Skin of body (tissue), 2 donors: ENCODE results near the gene FAM32A. TPM values are rescaled to one million over a fixed set of nuclear protein-coding genes. Genes with fewer than 3 reads are reported as not detected.
A peak's percentile ranks its signal among the peaks of the same experiment; 100 is the strongest.

Experiments
- DNase-seq: peaks from one replicate; lab custom pipeline; 2025; lab: John Stamatoyannopoulos, UW
- total RNA-seq: library from RNA; depleted of rRNA; stranded (reverse); fragments of >200 nt; gene quantifications from one replicate; pipeline ENCODE4 v1.2.3, GENCODE V29; 2014

Gene FAM32A
- total RNA-seq, 1 donor from 2014 or later = 51.8 TPM

DNA sequence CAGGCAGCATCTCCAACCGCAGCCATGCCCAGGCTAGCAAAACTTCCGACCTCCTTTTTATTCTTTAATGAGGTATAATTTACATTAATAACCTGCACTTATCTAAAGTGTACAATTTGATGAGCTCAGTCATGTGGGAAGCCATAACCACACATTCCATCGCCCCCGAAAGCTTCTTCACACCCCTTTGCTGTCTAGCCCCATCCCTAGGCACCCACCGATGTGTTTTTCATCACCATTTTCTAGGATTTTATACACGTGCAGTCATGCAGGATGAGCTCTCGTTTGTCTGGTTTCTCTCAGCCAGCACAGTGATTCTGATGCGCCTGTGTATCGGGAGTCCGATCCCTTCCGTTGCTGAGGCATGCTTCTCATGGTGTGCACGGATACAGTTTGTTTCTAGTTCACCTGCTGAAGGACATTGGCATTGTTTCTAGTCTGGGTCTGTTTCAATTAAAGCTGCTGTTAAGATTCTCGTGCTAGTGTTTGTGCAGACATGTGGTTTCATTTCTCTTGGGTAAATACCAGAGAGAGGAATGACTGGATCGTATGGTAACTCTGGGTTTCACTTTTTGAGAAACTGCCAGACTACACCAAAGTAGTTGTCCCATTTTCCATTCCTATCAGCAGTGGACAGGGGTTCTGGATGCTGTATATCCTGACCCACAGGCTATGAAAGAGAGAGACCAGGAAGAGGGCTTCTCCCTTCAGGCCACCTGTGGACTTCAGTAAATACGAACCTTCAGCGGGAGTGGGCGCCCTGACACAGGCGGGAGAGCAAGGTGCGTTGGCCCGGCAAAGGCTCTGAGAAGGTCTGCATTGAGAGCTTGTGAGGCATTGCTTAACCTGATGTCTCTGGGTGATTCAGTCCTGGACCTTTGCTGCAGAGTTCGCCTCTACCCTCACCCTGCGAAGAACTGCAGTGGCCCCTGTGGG lies 17.4 kb downstream of the FAM32A start:
- DNase-seq = no peak

DNA sequence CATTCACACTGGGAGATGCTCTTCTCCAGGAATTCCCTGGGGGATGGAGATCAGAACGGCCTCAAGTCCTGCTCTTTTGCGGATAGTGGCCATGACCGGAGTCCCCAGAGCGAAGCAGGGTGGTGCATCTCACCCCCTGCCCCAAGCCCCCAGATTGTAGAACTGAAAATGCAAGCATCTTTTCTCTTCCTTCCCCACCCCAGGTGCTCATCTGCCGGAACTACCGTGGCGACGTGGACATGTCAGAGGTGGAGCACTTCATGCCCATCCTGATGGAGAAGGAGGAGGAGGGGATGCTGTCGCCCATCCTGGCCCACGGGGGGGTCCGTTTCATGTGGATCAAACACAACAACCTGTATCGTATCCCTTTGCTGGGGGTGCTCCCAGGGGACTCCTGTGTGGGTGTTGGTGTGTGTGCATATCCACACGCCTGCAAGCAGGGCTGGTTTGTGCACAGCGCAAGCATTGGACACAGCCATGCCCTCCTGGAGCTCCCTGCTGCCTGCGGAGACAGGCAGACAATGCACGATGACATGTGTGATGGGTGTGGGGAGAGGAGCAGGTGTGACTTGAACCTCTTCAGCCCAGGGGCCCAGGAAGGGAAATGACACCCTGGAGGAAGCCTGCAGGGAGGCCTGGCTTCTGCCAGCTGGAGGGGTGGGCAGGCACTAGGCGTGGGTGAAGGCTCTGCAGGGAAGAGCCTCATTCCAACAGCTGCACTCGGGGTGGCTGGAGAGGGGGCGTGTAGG lies 18.2 kb downstream of the FAM32A start:
- no peak for DNase-seq

DNA sequence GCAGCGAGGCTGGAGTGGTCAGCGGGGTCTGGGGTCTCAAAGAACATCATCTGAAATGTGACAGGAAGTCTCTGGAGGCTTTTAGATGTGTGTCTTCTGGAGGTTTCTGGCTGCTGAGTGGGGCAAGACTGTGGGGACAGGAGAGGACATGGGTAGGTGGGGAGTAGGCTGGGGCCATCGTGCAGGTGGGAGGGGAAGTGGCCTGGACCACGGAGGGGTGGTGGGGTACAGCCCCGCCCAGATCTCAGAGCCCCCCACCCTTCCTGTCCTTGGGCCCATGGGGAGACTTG lies 18.7 kb downstream of the FAM32A start:
- no peak for DNase-seq

DNA sequence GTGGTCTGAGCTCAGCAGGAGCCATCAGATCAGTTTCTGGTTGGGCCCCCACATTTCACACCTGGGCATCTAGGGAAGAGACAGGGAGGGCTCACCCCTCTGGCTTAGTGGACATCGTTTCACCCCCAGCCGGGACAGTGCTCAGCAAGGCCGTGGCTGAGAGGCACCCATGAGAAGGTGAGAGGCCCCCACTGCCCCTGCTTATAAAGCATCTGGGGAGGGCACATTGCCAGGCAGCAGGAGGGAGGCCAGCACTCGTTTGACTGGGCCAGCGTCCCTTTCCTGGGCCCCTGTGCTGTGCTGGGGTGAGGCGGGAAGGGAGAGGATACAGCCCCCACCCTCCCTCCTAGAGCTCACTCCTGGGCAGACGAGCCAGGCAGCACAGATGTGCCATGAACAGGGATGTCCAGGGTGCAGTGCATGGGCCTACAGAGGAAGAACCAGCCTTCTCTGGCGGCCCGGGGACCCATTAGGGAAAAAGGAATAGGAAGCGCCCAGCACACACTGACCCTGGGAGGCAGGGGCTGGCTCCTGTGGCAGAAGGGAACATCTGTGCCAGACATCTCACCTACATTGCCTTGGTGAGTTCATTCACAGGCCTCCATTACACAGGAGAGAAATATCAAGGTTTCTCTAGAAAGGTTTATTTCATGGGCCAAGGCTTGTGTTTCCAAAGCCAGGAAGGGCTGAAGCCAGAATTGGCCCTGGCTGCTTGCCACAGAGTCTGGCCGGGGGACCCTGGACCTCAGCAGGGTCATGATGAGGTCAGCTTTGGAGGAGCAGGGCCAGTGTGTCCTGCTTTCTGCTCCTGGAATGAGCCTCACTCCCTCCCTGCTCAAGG lies 20.2 kb downstream of the FAM32A start:
- DNase-seq = no peak

DNA sequence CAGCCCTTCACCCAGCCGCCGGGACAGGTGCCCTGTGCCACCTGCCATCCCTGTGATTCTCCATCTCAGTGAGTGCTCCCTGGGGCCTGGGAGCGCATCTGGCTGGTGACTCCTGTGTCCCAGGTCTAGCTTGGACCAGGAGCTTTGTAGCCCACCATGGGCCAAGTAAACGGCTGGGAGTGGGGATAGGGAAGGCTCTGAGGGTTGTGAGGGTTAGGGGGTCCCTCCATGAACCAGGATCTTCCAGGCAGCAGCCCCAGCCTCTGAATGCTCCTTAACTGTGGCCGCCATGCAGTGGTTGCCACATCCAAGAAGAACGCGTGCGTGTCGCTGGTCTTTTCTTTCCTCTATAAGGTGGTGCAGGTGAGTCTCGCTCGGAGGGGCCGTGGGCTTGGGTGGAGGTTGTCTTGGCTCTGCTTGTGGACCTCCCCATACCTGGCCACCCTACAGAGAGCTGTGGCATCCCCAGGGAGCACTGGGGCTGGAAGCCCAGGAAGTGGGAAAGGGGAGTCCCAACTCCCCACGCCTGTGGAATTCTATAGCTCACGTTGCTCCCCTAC lies 20.9 kb downstream of the FAM32A start:
- DNase-seq = no peak

DNA sequence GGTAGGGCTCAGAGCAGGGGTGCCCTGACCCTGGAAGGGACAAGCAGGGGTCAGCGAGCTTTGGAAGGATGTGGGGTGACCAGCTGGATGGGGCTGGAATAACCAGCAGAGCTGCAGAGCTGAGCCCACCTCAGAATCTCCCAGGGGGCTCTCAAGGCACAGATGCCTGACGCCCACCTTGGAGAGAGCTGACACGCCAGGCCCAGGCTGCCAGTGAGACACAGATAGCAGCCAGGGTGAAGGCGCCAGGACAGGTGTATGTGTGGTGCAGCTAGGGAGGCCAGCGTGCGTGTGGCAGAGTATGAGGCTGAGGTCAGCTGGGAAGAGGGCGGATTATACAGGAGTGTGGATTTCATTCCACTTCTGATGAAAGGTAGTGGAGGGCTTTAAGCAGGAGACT lies 21.4 kb downstream of the FAM32A start:
- DNase-seq = no peak

DNA sequence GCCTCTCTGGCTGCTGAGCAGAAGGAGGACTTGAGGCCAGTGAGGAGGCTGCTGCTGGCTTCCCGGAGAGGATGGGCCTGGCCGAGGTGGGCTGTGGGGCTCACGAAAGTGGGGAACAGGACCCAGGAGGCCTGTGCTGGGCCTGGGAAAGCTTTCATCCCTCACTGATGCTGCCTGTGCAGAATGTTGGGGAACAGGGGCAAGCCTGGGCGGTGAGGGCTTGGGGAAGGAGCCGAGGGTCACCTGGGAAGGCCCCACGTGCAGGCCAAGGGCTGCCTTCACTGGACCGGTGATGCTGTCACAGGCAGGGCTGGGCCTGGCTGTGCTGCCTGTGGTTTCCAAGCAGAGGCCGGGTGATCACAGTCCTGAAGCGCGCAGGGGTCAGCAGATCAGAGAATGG lies 21.9 kb downstream of the FAM32A start:
- no peak for DNase-seq

DNA sequence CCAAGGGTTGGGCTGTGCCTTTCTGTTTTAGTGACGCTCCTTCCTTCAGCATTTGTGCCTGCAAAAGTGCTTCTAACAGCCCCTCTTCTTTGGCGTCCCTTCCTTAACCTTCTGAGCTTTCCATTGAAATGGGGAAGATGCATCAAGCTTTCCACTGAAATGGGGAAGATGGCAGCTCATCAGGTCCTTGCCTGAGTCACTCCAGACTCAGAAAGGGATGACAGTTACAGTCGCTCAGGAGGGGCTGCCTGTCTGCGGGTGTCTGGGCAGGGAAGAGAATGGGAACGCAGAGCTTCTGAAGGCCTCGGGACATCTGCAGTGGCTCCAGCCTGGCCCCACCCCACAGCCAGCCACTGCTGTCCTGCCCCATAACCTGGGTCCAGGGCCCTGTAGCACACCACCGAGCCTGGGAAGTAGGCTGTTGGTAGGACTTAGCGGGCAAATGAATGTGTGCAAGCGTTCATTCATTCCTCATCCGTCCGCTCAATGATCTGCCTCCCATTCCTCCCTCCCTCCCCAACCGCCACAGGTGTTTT lies 22.3 kb downstream of the FAM32A start:
- no peak for DNase-seq

DNA sequence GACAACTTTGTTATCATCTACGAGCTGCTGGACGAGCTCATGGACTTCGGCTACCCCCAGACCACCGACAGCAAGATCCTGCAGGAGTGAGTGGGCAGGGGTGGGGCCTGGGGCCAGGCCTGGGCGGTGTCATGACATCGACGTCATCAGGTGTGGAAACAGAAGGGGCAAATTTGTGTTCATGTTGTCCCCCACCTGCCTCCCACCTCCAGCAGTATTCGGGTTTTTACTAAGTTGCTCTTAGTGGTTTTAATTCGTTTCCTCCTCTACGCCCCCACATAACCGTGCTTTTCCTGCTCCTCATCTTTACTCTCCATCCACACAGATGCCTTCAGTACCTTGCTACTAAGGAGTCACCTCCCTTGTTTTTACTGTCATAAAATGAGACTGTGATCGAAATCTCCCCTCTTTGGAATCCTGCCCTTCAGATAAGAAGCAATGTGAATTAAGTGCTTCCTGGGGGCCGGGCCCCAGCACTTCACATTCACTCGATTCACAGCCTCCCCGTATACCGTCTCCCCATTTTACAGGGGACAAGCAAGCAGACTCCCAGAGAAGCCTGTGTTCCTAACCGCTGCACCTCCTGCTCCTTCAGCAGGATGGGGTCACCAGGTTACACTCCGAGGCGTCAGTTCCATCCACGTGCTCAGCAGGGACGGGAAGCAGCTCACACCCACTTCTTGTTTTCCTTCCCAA lies 23.0 kb downstream of the FAM32A start:
- DNase-seq = no peak

DNA sequence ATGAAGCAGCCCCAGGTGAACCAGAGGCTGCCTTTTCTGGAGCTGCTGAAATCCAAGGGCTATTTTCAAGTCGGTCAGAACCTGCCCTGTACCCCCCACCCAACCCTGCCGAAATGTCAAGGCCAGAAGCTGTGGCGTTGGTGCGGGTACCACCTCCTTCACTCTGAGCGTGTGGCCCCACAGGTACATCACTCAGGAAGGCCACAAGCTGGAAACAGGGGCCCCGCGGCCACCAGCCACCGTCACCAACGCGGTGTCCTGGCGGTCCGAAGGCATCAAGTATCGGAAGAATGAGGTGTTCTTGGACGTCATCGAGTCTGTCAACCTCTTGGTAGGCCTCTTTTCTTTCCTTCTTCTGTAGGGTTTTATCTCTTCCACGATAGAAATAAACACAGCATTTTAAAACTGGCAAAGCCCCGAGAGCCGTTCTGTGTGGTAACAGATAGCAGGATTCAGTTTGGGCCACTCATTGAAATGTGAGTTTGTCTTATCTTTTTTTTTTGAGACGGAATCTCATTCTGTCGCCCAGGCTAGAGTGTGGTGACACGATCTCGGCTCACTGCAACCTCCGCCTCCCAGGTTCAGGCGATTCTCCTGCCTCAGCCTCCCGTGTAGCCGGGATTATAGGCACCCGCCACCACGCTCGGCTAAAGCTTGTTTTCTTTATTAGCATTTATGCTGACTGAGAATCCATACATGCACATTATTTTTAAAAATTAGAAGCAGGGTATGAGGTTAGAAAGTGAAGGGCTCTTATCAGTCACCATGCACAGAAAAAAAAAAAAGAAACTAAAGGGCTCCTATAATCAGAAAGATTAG lies 23.8 kb downstream of the FAM32A start:
- no peak for DNase-seq

DNA sequence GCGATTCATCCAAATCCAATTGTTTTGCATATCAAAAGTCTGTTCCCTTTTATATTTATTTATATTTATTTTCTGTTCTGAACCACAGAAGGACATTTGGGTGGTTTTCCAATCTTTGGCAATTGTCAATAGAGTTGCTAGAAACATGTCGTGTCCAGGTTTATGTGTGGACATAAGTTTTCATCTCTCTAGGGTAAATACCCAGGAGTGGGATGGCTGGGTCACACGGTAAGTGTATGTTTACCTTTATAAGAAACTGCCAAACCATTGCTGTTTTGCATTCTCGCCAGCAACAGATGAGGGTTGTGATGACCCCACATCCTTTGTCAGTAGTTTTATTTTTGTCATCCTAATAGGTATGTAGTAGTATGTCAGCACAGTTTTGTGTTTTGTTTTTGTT lies 25.0 kb downstream of the FAM32A start:
- no peak for DNase-seq

DNA sequence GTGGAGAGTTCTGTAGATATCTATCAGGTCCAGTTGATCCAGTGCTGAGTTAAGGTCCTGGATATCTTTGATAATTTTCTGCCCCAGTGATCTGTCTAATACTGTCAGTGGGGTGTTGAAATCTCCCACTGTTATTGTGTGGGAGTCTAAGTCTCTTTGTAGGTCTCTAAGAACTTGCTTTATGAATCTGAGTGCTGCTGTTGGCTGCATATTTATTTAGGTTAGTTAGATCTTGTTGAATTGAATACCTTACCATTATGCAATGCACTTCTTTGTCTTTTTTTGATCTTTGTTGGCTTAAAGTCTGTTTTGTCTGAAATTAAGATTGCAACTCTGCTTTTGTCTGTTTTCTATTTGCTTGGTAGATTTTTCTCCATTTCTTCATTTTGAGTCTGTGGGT lies 27.9 kb downstream of the FAM32A start:
- DNase-seq = no peak

DNA sequence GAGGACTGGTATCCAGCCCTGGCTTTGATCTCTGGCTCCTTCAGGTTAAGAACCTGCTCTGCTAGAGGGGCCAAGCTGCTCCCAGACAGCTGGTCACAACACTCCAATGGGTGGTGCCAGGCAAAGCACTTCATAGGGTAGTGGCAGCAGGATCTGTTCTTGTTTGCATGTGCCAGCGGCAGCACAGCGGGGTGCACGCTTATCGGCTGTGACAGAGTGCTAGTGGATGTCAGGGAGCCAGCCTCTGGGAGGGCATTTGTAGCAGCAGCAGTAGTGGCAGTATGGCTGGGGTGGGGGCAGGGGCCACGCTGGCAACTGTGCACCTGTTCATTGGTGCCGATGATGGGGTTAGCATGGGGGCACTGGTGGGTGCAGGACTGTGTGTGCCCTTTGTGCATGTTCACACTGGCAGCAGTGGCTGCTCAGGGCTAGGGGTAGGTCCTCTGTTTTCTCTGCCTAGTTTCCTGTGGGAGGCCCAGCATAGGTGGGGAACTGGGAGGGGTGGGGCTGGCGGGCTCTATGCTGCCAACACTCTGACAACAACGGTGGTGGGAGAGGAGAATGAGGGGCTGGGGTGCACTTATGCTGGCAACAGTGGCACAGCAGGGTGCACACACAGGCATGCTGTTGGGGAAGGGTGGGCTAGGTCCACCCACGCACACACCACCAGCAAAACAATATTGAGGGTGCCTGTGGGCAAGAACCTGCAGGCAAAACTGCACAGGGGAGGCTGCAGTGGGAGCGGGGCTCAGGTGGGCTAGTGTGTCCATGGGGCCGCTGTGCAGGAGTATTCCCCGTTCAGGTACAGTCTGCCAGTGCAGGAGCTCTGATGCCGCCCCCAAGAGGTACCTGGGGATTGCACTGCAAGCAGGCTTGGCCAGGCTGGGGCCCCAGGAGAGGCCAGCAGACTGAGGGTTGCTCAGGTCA lies 31.8 kb downstream of the FAM32A start:
- no peak for DNase-seq

DNA sequence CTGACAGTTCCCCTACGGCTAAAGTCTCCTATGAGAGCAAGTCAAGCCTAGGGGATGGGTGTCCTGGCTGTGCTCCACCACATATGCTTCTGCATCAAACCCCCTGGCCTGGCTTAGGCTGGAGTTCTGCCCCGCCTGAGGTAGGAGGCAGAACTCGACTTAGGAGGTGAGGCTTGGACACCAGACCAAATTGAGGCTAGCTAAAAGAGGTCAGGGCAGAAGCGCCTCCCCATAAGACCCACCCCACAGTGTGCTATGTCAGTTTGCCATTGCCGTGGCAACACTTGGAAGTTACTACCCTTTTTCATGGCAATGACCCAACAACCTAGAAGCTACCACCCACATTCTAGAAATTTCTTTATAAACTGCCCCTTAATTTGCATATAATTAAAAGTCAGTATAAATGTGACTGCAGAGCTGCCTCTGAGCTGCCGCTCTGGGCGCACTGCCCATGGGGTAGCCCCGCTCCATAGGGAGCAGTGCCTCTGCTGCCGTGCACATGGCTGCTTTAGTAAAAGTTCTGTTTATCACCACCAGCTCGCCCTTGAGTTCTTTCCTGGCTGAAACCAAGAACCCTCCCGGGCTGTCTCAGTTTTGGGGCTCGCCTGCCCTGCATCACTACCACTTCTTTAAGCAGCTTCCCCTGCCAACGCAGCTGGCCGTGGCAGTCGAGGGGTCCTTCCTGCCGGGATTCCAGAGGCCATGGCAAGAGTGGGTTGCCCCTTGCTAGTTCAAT lies 32.7 kb downstream of the FAM32A start:
- no peak for DNase-seq

DNA sequence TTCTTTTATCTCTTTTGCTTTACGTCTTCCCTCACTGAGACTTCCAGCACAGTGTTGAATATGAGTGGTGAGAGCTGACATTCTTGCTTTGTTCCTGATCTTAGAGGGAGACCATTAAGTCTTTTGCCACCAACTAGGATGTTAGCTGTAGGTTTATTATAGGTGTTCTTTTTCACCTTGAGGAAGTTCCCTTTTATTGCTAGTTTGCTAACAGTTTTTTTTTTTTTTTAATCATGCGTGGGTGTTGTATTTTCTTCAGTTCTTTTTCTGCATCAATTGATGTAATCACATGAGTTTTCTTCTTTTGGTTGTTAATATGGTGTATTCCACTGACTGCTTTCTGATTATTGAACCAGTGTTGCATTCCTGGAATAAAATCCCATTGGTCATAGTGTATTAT lies 33.6 kb downstream of the FAM32A start:
- DNase-seq = no peak

DNA sequence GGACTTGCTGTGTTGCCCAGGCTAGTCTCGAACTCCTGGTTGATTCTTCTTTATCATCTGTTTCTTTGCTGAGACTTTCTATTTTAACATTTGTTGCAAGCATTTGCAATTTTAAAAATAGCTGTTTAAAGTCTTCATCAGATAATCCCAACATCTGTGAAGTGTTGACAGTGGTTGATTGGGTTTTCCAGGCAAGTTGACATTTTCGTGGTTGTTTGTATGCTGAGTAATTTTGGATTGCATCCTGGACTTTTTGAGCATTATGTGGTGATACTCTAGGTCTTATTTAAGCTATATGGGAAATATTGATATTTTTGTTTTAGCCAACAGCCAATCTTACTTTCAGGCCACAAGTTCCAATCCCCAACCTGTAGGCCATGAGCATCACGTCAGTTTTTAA lies 37.6 kb downstream of the FAM32A start:
- peak; percentile 6 for DNase-seq

DNA sequence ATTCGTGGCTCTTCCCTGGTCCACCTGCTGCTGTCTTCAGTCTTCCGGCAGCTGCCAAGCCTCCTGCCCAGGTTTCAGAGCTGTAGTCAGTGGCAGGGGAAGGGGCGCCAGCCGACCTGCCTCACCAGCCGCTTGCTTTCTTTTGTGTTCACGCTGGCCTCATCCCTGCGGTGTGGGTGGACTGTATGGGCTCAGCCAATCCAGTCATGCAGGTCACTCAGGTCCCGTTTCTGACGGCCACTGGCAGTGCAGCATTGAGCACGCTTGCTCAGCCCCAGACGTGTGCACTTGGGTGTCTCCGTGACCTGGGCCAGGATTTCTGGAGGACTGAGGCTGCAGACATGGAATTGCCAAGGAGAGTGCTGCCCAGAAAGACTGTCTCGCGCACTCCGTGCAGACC lies 38.5 kb downstream of the FAM32A start:
- DNase-seq = no peak
